ENCODE data around the gene RCAN3.
"Not testable (repeated sequence)": the region's sequence is repeated elsewhere in the genome, so short reads cannot be mapped to it uniquely, and the experiment has no call there.

Gene RCAN3

GRCh38 chr1:24515671-24516209, 13.1 kb downstream of the RCAN3 start:
- DNase-seq, result peak; percentile 45

DNA sequence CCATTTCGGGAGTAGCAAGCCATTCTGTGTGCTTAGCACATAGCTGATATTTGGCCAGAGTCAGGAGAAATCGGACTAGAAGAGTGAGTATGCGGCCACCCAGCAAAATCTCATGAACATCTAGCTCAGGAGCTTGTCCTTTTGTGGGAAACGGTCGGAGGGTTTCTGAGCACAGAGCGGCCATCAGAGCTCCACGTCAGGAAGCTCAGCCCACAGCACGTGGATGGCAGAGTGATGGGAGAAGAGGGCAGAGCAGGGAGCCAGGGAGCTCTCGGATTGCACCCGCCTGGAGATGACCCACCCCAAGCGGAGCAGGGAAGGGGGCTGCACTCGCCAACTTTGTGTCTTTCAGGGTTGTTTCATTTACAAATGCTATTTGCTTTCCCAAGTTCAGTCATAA, 13.9 kb downstream of the RCAN3 start:
- no peak for DNase-seq

DNA sequence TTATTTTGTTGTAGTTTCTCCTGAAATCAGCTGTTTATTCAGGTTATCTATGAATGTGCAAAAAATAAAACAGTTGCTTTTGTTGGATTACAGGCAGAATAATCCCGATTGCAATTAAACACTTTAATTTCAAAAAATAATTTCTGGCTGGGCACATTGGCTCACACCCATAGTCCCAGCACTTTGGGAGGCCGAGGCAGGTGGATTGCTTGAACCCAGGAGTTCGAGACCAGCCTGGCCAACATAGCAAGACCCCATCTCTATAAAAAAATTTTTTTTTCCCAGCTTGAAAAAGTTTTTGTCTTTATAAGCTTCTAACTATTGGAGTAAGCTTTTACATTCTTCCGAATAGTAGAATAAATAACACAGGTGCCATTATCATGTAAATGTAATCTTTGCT, 15.3 kb downstream of the RCAN3 start:
- DNase-seq, result no peak

DNA sequence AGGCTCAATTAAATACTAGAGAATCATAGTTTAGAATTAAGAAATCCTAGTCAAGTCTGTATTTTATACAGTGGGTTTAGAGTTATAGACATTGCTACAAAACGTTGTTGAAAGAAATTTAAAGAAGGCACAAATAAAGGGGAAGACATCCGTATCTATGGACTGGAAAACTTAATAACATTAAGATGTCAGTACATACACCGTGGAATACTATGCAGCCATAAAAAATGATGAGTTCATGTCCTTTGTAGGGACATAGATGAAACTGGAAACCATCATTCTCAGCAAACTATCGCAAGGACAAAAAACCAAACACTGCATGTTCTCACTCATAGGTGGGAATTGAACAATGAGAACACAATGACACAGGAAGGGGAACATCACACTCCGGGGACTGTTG, 17.6 kb downstream of the RCAN3 start:
- DNase-seq, result not testable (repeated sequence)

DNA sequence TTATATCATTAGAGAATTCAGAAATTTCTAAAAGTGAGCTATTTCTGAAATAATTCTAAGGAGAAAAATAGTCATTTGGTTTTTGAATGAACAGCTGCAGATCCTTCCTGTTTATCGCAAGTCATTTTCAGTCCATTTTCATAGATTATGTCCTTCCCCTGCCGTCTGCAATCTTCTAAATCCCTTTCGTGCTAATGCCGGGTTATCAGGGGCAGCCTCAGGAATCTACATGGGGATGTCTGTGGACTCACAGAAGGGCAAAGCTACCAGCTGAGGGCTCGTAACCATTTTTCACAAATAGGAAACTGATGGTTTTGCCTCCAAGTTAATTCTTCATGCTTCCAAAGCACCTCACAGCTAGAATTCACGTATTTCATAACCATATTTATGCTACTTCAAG, 23.0 kb downstream of the RCAN3 start:
- DNase-seq, result no peak

GRCh38 chr1:24526045-24526444, 23.4 kb downstream of the RCAN3 start:
- DNase-seq, result no peak

DNA sequence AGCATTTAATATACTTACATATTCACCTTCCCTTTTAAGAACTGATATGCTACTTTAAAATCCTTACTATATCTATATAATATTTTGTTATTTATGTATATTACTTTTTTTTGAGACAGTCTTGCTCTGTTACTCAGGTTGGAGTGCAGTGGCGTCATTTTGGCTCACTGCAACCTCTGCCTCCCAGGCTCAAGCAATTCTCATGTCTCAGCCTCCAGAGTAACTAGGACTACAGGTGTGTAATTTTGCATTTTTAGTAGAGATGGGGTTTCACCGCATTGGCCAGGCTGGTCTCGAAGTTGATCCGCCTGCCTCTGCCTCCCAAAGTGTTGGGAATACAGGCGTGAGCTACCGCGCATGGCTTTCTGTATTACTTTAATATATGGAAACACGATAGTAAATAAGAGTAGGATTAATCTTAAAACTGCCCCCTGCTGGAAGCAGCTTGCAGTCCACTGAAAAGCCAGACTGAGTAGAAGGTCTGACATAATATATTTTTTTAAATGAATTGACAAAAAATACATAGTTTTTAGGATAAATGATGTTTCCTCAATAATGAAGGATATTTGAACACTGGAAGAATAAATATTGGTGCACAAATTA, 24.4 kb downstream of the RCAN3 start:
- DNase-seq, result no peak

DNA sequence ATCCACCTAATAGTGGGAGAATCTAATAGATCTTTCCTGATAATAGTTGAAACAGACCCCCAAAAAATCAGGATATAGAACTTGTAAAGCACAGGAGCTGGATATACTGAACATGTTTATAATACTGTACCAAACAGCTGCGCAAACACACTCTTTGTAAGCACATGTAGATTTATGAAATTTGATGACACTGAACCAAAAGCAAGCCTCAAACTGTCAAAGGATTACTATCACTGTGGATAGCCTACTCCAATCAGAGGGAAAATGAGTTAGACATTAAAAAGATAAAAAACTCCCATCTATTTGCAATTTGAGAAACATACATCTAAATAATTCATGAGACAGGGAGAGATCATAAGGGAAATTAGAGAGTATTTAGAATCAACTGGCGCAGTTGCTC, 26.1 kb downstream of the RCAN3 start:
- DNase-seq, result no peak

- not testable (repeated sequence) for DNase-seq
These were observed 26.7 kb downstream of the RCAN3 start for GRCh38 chr1:24529292-24529691.

GRCh38 chr1:24535021-24535424, 32.4 kb downstream of the RCAN3 start:
- no peak for DNase-seq

GRCh38 chr1:24535778-24536177, 33.1 kb downstream of the RCAN3 start:
- DNase-seq, result no peak

DNA sequence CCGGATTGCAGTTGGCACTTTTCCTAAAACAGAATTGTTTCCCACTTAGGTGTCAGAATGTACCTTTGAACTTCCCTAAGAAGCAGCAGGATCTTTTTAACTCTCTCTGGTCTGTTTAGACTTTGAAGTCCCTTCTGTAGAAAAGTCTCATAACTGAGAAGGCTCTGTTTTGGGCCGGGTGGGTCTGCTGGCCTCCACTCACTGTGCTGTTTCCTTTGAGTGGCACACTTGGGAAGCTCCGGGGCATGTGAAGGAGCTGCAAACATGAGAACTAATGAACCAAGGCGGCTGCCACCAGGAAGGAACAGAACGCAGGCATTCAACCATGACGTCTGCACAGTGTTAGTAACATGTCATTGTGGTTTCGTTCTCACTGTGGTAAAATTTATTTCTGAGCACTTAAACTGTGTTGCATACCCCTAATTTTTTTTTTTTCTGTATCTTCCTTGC, 33.8 kb downstream of the RCAN3 start:
- DNase-seq, result no peak

GRCh38 chr1:24540051-24540905, 37.6 kb downstream of the RCAN3 start:
- no peak for DNase-seq

DNA sequence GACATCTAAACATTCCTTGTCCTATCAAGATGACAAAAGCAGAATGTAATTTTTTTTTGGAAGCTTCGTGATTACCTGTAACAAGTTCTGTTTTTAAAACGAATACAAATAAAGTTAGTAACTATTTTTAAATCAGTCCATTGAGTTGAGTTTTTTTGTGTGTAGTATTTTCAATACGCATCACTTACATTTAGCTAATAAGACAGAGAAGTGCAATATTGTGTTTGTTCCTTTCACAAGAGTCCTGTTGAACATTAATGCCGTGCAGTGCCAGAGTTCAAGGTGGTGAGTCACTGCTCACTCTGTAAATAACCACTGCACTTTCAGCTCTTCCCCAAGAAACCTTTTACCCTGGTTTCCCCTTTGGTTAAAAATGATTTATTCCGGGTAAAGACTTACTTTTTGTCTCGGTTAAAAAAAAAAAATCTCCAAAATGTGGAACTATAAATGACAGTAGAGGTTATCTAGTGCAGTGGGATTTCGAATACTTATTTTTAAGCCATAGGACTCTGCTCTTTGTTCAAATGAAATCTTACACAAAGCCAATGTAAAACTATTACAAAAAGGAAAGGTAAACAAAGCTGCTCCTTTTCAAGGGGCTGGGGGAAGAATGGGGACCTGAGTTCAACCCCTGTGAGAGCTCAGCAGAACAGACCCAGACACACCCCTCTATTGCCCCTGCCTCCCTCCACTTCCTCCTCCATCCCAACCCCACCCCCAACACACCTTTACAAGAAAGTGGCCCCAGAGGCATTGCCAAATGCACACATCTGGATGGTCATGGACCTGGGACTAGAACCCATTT, 38.5 kb downstream of the RCAN3 start:
- peak; percentile 14 for DNase-seq

GRCh38 chr1:24541711-24542346, 39.2 kb downstream of the RCAN3 start:
- no peak for DNase-seq

DNA sequence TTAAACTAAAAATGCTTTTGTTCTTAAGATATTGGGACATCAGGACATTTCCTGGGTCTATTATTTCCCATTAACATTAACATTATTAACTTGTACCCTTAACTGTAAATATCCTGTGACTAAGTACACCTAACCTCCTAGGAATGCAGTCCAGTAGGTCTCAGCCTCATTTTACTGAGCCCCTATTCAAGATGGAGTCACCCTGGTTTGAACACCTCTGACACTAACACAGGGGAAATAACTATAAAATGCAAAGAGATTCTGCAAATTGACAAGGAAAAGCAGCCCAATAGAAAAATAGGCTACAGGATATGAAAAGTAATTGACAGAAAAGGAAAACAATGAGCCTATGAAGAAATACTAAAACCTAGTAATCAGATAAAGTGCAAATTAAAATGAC, 41.6 kb downstream of the RCAN3 start:
- DNase-seq, result no peak

GRCh38 chr1:24545662-24546061, 43.0 kb downstream of the RCAN3 start:
- no peak for DNase-seq

- no peak for DNase-seq
These were observed 44.6 kb downstream of the RCAN3 start for GRCh38 chr1:24547195-24547594.

DNA sequence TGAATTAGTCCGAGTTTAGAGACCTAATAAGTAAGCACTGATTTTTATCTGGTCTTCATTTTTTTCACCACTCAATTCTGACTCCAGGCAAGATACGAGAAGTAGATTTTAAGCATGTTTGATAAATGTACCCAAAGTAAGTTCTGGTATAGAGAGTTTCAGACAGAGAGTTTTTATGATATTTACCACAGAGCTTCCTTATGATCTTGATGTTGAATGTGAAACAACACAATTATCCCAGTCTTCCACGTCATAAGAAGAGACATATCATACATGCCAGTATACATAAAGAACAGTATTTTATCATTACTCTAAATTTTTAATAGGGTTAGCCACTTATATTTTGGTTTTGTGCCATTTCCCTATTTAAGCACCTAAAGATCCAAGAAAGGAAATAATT, 45.4 kb downstream of the RCAN3 start:
- DNase-seq, result no peak

DNA sequence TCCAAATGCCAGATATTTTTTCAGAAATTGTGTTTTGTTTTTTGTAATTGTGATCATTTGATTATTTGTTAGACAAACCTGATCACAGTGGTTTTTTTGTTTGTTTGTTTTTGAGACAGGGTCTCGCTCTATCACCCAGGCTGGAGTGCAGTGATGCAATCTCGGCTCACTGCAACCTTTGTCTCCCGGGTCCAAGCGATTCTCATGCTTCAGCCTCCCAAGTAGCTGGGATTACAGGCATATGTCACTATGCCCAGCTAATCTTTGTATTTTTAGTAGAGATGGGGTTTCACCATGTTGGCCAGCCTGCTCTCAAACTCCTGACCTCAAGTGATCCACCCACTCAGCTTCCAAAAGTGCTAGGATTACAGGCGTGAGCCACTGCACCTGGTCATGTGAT, 46.6 kb downstream of the RCAN3 start:
- DNase-seq, result not testable (repeated sequence)

DNA sequence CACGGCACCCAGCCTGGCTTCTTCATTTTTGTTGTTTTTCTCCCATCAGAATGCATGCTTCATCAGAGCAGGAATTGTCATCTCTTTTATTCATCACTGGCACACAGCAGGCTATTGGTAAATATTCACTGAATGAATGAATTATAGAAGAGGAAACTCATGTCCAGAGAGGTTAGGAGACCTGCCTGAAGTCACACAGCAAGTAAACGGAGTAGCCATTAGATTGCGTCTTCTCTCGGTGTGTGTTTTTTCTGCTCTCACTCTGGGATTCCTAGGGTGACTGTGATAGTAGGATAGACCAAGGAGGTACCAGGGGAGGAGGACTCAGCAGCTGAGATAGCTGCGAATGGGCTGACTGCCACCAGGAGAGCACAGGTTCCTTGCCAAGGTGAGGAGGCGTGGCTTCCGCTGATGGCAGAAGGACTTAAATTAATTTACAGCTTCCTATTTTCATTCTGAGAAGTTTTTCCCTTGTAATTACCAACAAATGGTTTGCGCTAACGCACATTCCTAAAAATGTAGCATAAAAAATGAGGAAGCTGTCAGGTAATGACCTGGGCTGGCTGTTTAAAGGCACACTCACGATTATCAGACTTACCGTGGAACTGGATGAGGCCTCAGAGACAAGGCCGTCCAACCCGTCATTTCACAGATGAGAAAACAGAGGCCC, 48.8 kb downstream of the RCAN3 start:
- DNase-seq, result no peak

DNA sequence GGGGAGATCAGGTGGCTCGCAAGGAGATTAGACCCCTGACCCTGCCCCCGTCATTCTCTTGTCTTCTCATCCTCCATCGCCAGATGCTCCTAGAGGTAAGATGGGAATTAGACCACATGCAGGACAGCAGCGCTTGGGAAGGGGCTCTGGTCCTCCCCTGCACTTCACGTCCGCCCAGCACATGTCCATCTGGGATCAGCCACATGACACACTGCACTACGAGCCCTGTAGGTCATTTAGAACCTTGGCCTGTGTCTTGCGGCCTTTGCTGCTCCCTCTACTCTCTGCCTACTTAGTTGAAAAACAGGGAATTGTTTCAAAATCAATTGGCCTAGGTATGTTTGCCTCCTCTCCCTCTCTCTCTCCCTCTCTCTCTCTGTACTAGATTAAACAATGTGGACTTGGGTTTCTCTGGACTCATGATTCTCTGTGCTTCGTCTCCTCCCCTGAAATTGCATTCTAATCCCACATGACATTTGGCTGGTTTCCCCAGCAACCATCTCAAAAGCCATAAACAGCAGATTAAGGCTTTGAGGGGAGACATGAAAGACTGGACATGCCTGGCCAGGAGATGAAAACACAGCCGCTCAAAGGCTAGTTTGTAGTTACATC, 49.4 kb downstream of the RCAN3 start:
- DNase-seq, result no peak

Data from amniotic stem cell (primary cell).